ENCODE measurements around the gene KRTDAP.

DNA sequence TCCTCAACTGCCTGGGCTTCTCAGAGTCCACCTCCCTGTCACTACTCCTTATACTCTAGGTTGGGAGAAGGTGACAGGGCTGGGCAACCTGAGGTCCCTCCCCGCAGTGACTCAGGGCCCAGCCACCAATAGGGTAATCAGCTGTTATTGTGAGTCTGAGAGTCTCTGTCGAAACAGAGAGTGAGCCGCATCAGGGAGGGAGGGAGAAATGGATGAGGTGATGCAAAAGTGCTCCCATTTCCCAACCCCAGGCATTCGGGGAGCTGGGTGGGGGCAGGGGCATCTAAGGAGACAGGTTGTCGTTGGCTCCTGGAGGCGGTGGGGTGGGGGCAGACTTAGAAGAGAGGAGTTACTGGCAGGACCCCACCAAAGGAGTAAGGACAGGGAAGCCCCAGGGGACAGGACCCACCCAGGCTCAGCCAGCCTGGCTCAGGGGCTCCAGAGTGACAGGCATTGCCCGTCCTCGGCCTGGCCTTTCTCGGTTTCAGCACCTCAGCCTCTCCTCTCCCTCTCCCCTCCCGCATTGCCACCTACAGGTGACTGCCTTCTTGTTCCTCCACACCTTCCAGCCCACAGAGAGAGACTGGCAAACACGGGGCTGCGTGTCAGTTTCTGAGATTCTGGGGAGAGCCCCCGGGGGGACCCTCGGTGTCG lies 23.5 kb upstream of the KRTDAP start, which contains the start of gene DMKN:
- TF ChIP-seq NRF1 (IDR thresholded peaks at IDR 0.05; ENCODE audit: low read depth, low read length), result no peak
- TF ChIP-seq, protein P1, sequence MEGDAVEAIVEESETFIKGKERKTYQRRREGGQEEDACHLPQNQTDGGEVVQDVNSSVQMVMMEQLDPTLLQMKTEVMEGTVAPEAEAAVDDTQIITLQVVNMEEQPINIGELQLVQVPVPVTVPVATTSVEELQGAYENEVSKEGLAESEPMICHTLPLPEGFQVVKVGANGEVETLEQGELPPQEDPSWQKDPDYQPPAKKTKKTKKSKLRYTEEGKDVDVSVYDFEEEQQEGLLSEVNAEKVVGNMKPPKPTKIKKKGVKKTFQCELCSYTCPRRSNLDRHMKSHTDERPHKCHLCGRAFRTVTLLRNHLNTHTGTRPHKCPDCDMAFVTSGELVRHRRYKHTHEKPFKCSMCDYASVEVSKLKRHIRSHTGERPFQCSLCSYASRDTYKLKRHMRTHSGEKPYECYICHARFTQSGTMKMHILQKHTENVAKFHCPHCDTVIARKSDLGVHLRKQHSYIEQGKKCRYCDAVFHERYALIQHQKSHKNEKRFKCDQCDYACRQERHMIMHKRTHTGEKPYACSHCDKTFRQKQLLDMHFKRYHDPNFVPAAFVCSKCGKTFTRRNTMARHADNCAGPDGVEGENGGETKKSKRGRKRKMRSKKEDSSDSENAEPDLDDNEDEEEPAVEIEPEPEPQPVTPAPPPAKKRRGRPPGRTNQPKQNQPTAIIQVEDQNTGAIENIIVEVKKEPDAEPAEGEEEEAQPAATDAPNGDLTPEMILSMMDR (IDR thresholded peaks at IDR 0.05), result no peak

Data from SK-N-SH (cell line).